Adrenal gland (tissue), 5 donors: ENCODE measurements around the gene LRRC1.

Experiments
- CTCF ChIP-seq, 6 experiments: fragments of 450-650 bp in 4 of 6; fragments of 200-600 bp in 2 of 6; sonication (generic) in 1 of 6; IDR thresholded peaks; 1 replicate in 5 of 6; 2 replicates in 1 of 6; pipeline versions ENCODE4 v1.5.1 to v1.8.0; 2016 to 2021; ENCODE audit warnings: antibody characterized with exemption in 6 of 6, mild to moderate bottlenecking in 2 of 6, moderate library complexity in 1 of 6
- POLR2A ChIP-seq, 2 donors: fragments of 450-650 bp; IDR thresholded peaks; one replicate each; pipeline ENCODE4 v1.6.1; 2017; ENCODE audit warnings: antibody characterized with exemption in 2 of 2, mild to moderate bottlenecking in 2 of 2, moderate library complexity in 1 of 2
- donor health status: DM: no; HTN: no; CAD: no.

DNA sequence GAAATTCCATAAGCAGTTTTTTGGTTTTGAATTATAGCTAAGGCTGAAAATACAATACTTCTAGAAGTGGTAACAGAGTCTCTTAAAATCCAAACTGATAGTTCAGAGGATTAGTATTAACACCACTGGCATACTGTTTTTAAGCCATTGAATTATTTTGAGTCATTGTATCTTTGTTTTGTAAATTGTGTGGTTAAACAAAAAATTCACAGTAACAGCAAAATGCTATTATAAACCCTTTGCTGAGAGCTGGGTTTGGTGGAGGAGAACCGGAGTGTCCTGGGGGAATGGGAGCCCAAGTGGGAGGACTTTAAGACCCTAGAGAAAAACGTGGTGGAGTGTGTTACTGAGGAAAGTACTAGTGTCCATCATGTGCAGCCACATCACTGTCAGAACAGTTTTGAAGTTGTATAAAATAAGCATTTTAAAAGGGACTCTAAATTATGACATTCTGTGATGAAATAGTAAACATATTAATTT lies 125.1 kb downstream of the LRRC1 start:
- TF ChIP-seq CTCF (IDR thresholded peaks at IDR 0.05): no peak
- no peak for TF ChIP-seq POLR2A (IDR thresholded peaks at IDR 0.05)
